ENCODE data around the gene DLGAP1.

The DLGAP1 gene

DNA sequence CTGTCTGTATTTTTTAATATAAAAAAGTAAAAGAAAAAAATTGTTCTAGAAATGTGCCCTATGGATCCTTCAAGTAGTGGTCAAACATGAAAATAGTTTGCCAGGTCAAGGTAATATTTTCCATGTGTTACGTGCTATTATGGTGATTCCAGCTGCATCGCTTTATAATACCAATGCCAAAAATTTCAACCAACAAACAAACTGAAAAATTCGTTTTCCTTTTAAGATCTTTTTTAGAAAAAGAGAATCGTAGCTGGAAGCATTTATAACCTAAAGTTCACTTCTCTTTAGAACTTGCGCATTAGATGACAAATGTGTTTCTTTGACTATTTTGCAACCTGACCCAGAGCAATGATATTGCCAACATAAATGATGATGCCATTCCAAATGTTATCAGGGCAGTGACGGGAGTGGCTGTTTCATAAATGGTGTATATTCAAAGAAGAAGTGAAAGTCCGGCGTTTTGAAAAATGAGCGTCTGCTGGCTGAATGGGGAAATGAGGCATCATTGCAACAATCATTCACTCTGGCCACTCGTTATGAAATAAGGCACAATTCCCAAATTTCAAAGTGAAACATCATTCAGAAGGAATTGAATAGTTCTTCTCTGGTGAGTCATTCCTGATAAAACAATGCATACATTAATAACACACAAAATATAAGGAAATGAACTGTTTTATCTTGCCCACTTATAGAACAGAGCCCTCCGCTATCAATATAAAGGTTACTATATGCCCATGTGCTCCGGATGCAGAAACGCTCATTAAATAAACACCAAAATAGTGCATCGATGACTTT is 707.7 kb downstream of the DLGAP1 start:
- no peak for DNase-seq

- DNase-seq: no peak
Observed at GRCh38 chr18:3742541-3742940, 712.6 kb downstream of the DLGAP1 start.

DNA sequence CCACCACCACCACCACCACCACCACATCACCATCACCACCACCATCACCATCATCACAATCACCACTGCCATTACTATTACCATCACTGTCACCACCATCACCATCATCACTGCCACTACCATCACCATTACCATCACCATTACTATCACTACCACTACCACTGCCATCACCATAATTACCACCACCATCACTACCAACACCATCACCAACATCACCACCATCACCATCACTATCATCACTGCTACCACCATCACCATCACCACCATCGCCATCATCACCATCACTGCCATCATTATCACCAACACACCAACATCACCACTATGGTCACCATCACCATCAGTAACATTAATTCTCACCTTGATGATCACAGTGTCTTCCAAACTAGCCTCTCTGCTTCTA is 713.8 kb downstream of the DLGAP1 start:
- DNase-seq: no peak

GRCh38 chr18:3728704-3729437 is 726.2 kb downstream of the DLGAP1 start:
- no peak for DNase-seq

DNA sequence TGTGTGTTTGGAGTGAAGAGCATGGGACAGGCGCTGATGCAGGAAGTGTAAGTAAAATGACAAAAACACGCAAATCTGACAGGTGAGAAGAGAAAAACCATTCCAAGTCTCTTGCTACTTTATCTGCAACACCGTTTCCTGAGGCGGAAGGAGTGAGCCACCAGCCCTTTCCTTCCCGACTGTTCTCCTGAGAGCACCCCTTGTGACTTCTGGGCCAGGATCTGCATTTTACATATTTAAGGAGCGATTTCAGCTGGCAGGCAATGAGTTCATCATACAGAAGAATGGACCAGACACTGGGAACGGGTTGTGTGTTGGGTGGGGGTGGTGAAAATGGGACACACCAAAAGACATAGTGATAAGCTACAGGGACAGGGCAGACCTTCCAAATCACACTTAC is 727.8 kb downstream of the DLGAP1 start:
- DNase-seq: no peak

GRCh38 chr18:3726238-3726951 is 728.7 kb downstream of the DLGAP1 start:
- no peak for DNase-seq

GRCh38 chr18:3725115-3725514 is 730.0 kb downstream of the DLGAP1 start:
- DNase-seq: no peak

GRCh38 chr18:3723554-3723953 is 731.6 kb downstream of the DLGAP1 start:
- DNase-seq: no peak

- DNase-seq: no peak
Observed at GRCh38 chr18:3722649-3723433, 732.3 kb downstream of the DLGAP1 start.

DNA sequence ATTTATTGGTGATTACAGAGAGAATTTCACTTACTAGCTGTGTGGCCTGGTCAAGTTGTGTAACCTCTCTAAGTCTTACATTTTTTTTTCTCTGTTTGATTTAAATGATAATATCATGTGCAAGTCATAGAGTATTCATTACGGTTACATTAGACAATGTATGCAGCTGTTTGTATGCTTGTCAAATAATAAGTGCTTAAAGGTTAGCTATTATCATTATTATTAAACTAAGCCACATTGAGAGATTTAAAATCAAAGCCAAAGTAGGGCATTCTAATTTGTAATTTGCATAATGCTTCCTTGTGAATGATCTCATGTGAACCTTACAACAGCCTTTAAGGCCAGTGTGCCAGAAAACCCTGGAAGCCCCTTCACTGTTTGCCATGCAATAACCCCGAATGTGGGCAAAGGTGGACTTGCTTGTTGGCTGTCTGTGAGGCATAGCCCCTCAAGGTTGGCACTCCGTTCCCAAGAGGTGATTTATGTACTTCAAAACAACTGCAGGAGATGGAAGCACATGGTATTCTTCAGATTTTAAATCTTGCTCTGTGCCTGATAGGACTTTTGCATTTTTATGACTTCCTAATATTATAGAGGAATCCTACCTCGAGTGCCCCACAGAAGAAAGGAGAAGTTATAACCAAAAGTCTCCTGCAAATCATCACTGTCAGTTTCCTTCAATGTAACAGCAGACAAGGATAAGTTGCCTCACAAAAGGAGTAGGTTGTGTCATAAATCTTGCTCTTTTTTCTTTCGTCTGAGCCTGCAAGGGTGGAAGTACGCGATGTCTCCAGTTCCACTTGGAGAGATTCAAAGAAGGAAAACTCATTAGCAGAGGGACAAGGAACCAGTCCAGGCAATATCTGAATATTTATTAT is 733.1 kb downstream of the DLGAP1 start:
- DNase-seq: no peak

DNA sequence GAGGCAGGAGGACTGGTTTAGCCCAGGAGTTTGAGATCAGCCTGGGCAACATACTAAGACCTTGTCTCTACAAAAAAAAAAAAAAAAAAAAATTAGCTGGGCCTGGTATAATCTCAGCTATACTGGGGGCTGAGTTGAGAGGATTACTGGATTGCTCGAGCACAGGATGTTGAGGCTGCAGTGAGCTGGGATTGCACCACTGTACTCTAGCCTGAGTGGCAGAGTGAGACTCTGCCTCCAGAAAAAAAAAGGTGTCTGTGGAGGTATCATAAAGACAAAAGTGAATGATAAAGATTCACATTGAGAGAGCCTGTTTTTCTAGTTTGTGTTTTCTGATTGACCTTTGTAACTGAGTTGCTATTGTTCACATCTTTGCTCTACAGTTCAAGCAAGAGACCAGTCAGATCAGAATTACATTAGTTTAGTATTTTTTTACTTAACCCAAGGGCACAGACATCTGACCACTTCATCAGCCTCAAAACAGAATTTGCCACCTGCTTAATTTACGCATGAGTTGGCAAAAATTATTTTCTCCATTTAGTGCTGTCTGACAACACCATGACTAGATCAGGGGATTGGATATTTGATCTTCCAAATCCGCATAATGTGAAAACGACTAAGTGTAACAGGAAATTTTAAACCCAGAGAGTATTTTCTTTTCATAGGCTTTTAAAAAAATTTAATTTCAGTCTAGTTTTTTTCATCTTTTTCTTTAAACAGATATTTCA is 734.1 kb downstream of the DLGAP1 start:
- DNase-seq: no peak

GRCh38 chr18:3720159-3720558 is 734.9 kb downstream of the DLGAP1 start:
- DNase-seq: no peak

GRCh38 chr18:3717376-3718025 is 737.6 kb downstream of the DLGAP1 start:
- no peak for DNase-seq

- DNase-seq: no peak
Observed at GRCh38 chr18:3716116-3716660, 738.9 kb downstream of the DLGAP1 start.

DNA sequence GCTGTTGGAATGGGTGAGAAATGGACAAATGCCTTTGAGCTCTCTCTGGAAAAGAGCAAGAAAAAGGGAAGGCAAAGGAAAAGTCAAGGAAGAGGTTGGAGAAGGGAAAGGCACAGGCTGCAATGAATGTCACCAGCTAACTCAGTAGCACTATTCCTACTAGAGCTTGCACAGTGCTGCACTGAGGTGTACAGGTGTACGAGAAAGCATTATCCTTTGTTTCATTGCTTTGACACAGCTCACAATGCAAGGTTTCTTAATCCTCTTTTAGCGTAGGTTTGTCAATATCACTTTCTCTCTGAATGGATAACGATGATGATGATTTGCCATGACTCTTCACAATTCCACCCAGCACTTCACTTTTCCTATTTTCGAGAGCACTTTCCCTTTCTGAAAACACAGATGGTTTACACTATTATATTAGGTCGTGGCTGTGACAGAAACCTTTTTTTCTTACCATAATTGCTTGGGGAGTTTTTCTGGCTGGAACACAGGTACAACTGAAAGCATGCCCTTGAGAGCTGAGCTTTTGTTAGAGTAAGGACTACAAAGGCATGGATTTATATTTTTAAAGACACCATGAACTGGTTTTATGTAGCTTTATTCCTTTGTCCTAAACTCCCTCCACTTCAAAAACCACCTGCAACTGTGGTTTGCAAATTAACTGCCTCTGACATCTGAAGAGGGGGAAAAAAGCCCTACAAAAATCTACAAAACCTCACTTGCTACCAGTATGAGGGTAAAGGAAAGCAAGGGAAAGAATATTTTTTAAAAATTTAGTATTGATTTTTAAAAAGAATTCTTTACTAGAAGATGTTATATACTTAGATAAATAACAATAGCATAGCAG is 739.7 kb downstream of the DLGAP1 start:
- no peak for DNase-seq

DNA sequence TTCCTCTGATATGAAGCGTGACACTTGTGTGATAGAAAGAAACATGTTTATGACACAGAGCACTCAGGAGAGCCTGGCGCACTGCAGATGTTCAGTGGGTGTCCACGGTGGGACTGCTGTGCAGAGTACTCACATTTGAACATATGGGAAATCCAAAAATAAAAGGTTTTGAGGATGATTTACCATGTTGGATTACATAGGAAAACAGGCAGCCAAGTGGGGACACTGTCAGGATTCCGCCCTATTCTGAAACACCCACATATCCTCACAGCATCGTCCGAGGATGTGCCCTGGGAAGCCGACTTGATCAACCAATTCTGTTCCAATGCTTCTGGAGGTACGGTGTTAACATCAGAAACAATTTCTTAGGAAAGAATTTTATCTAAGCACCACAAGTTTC is 741.4 kb downstream of the DLGAP1 start:
- no peak for DNase-seq

- DNase-seq: no peak
Observed at GRCh38 chr18:3713166-3713565, 741.9 kb downstream of the DLGAP1 start.

DNA sequence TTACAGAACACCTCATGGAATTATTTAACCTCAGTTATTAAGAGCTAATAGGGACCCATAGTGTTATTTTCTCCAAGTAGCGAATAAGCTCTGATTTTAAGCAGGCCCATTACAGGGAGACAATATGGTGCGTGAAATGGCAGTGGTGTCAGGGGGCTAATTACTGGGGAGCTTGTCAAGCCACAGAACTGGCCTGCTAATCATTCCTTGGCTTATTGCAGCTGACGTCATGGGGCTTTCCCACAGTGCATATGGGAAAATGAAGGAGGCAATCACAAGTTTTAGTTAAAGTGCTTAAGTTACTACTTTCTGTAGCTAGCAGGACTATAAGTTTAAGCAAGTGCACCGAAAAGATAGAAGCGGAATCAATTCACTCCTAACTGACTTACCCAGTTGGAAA is 742.6 kb downstream of the DLGAP1 start:
- no peak for DNase-seq

DNA sequence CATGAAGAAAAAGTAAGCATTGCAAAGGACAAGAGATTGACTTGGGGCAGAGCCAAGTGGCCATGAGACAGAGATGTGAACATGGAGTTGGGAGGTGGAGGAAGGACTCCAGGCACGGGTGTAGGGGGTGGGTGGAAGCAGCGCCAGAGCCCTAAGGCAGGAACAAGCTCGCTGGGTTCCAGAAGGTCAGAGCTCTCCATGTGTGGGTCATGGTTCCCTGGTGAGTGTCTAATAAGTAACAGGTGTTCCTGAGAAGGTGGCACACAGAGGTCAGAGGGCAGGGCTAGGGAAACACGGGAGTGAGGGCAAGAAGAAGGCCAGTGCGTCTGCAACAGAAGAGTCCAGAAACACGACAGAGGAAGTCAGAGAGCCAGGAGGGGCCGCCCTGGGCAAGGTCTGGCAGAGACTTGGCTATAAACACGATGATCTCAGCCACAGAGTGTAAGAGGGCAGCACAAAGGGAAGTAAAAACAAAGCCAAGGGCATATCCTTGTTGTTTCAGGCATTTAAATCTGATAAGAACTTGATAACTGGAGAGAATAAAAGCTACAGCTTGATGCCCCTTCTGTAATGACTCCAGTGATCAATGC is 744.3 kb downstream of the DLGAP1 start:
- peak; percentile 23 for DNase-seq
